GM12878 (cell line): Measurements from ENCODE around the gene CD52. TPM values are rescaled to one million over a fixed set of nuclear protein-coding genes. Genes with fewer than 3 reads are reported as not detected.
A peak's percentile ranks its signal among the peaks of the same experiment; 100 is the strongest.

Experiments used
- ASH2L ChIP-seq: fragments of 300-600, 200-600 bp; sonication (generic); IDR thresholded peaks from 2 replicates; pipeline ENCODE4 v1.6.1; 2017; ENCODE audit warnings: low read depth, mild to moderate bottlenecking, borderline replicate concordance
- BCL11A ChIP-seq: IDR thresholded peaks from 2 replicates; pipeline ENCODE4 v1.6.1; 2011; ENCODE audit warnings: low read depth, low read length
- CEBPB ChIP-seq, 2 experiments: fragments of 150-350 bp in 1 of 2; IDR thresholded peaks; 2 replicates each; pipeline ENCODE4 v1.6.1; 2012 to 2014; ENCODE audit warnings: low read depth in 2 of 2, low read length in 2 of 2, borderline replicate concordance in 1 of 2, inconsistent platforms in 1 of 2
- GATAD2B ChIP-seq: fragments of 450-650 bp; conservative IDR thresholded peaks from 2 replicates; pipeline ENCODE4 v1.6.1; 2017; ENCODE audit warnings: low read depth, mild to moderate bottlenecking, moderate library complexity
- IRF4 ChIP-seq: IDR thresholded peaks from 2 replicates; pipeline ENCODE4 v1.6.1; 2011; ENCODE audit warnings: low read depth, low read length
- LARP7 ChIP-seq: fragments of 450-650 bp; IDR thresholded peaks from 2 replicates; pipeline ENCODE4 v1.6.1; 2017; ENCODE audit warnings: mild to moderate bottlenecking
- MXI1 ChIP-seq: fragments of 150-350 bp; IDR thresholded peaks from 2 replicates; pipeline ENCODE4 v1.6.1; 2011; ENCODE audit warnings: low read depth, mild to moderate bottlenecking, inconsistent platforms, low read length, improper control_type of control experiment
- NFYA ChIP-seq: IDR thresholded peaks from 2 replicates; pipeline ENCODE4 v1.6.1; 2011; ENCODE audit warnings: low read depth, mild to moderate bottlenecking, low read length, improper control_type of control experiment, borderline replicate concordance
- NR2F1 ChIP-seq: fragments of 450-650 bp; conservative IDR thresholded peaks from 2 replicates; pipeline ENCODE4 v1.6.1; 2017; ENCODE audit warnings: mild to moderate bottlenecking
- PML ChIP-seq: IDR thresholded peaks from 2 replicates; pipeline ENCODE4 v1.6.1; 2012; ENCODE audit warnings: low read length, inconsistent platforms
- POLR2A ChIP-seq: IDR thresholded peaks from 2 replicates; pipeline ENCODE4 v1.6.1; 2011; ENCODE audit warnings: low read depth, mild to moderate bottlenecking, low read length
- POLR2AphosphoS2 ChIP-seq: IDR thresholded peaks from 2 replicates; pipeline ENCODE4 v1.6.1; 2011; ENCODE audit warnings: low read depth, mild to moderate bottlenecking, low read length, improper control_type of control experiment, moderate library complexity
- POU2F2 ChIP-seq: IDR thresholded peaks from 3 replicates; pipeline ENCODE4 v1.6.1; 2011; ENCODE audit warnings: low read depth, mild to moderate bottlenecking, low read length, borderline replicate concordance
- SMARCA5 ChIP-seq: fragments of 450-650 bp; IDR thresholded peaks from 2 replicates; pipeline ENCODE4 v1.6.1; 2017; ENCODE audit warnings: mild to moderate bottlenecking
- STAT1 ChIP-seq: fragments of 450-650 bp; conservative IDR thresholded peaks from 2 replicates; pipeline ENCODE4 v1.6.1; 2014; ENCODE audit warnings: antibody characterized with exemption, mild to moderate bottlenecking
- YY1 ChIP-seq: IDR thresholded peaks from 2 replicates; pipeline ENCODE4 v1.6.1; 2011; ENCODE audit warnings: low read depth, mild to moderate bottlenecking, low read length
- ZNF24 ChIP-seq: fragments of 450-650 bp; IDR thresholded peaks from 2 replicates; pipeline ENCODE4 v1.6.1; 2017; ENCODE audit warnings: antibody characterized with exemption, mild to moderate bottlenecking
- polyA plus RNA-seq, 11 experiments: library from polyadenylated mRNA; depleted of rRNA in 4 of 11; unstranded in 6 of 11; stranded (reverse) in 5 of 11; fragments of >200 nt; fragmentation: Nextera tagmentation in 4 of 11; fragmentation: Illumina TruSeq in 1 of 11; extraction: Ambion mirVana in 4 of 11; extraction: Trizol in 1 of 11; gene quantifications; 1 replicate in 1 of 11; 2 replicates in 10 of 11; pipeline versions ENCODE4 v1.2.1 to v1.2.3, GENCODE V29; 2011 to 2016; ENCODE audit warnings: inconsistent platforms in 2 of 11, missing spikeins in 2 of 11, low read depth in 1 of 11
- total RNA-seq, 4 experiments: library from RNA; depleted of rRNA in 3 of 4; stranded (reverse); fragments of >200 nt in 3 of 4; fragmentation: Illumina TruSeq in 1 of 4; extraction: Trizol in 1 of 4; gene quantifications; 2 replicates each; pipeline versions ENCODE4 v1.2.1 to v1.2.3, GENCODE V29; 2013 to 2021
- TF ChIP-seq, protein P1 (sequence below): IDR thresholded peaks from 2 replicates; pipeline ENCODE4 v1.6.1; 2011; ENCODE audit warnings: low read depth, low read length, improper control_type of control experiment, borderline replicate concordance
- TF ChIP-seq, protein P2 (sequence below): fragments of 450-650 bp; IDR thresholded peaks from 2 replicates; pipeline ENCODE4 v1.6.1; 2016; ENCODE audit warnings: mild to moderate bottlenecking
- TF ChIP-seq, protein P3 (sequence below): fragments of 450-650 bp; IDR thresholded peaks from 2 replicates; pipeline ENCODE4 v1.6.1; 2017; ENCODE audit warnings: mild to moderate bottlenecking, moderate library complexity
- TF ChIP-seq, protein P4 (sequence below): fragments of 450-650 bp; IDR thresholded peaks from 2 replicates; pipeline ENCODE4 v1.6.1; 2016; ENCODE audit warnings: mild to moderate bottlenecking, moderate library complexity, borderline replicate concordance

The CD52 gene
- total and polyA plus RNA-seq, 10 of the 15 experiments (the other 5 are each of a cell fraction or from before 2014, with no cell fraction given), result 237 to 2,736 (median 532) TPM

DNA sequence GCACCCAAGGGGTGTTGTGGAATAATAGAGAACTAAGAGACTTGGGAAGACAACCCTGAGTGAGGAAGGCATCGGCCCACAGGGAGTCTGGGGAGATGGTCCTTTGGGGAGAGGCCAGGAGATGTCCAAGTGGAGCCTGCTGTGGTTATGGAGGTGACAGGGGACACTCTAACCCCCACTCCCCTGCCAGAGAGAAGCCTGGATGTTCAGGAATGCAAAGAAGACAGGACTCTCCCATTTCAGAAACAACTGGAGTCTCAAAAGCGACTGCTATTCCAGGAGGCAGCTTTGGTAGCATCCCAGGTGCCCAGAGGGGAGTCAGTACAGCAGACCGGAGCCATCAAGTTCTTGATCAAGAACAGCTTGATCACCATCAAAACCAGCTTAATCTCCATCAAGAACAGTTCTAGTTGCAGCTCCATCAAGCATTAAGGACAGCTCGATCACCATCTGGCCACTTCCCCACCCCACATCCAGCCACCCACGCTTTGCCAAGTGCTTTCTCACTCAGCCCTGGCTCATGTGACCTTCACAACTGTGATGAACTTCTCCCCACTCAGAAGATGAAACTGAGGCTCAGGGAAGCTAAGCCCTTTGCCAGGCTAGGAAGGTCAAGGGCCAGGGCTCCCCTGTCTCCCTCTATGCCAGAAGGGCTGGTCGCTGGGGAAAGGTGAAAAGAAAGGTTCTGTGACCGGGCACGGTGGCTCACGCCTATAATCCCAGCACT, 743 bp downstream of the CD52 start (continued):
- TF ChIP-seq NFYA, result no peak
- TF ChIP-seq CEBPB (IDR thresholded peaks at IDR 0.05; ENCODE audit: borderline replicate concordance in 1 of 2, low read depth in 2 of 2, low read length in 2 of 2), result no peak
- no peak for TF ChIP-seq BCL11A
- 0 out of 2 replicates have a peak, but pooled peaks have one; percentile 39 for TF ChIP-seq POLR2AphosphoS2
- TF ChIP-seq, protein P1, sequence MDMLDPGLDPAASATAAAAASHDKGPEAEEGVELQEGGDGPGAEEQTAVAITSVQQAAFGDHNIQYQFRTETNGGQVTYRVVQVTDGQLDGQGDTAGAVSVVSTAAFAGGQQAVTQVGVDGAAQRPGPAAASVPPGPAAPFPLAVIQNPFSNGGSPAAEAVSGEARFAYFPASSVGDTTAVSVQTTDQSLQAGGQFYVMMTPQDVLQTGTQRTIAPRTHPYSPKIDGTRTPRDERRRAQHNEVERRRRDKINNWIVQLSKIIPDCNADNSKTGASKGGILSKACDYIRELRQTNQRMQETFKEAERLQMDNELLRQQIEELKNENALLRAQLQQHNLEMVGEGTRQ, result peak; percentile 47
- TF ChIP-seq, protein P2, sequence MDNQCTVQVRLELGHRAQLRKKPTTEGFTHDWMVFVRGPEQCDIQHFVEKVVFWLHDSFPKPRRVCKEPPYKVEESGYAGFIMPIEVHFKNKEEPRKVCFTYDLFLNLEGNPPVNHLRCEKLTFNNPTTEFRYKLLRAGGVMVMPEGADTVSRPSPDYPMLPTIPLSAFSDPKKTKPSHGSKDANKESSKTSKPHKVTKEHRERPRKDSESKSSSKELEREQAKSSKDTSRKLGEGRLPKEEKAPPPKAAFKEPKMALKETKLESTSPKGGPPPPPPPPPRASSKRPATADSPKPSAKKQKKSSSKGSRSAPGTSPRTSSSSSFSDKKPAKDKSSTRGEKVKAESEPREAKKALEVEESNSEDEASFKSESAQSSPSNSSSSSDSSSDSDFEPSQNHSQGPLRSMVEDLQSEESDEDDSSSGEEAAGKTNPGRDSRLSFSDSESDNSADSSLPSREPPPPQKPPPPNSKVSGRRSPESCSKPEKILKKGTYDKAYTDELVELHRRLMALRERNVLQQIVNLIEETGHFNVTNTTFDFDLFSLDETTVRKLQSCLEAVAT, result no peak
- TF ChIP-seq, protein P3, sequence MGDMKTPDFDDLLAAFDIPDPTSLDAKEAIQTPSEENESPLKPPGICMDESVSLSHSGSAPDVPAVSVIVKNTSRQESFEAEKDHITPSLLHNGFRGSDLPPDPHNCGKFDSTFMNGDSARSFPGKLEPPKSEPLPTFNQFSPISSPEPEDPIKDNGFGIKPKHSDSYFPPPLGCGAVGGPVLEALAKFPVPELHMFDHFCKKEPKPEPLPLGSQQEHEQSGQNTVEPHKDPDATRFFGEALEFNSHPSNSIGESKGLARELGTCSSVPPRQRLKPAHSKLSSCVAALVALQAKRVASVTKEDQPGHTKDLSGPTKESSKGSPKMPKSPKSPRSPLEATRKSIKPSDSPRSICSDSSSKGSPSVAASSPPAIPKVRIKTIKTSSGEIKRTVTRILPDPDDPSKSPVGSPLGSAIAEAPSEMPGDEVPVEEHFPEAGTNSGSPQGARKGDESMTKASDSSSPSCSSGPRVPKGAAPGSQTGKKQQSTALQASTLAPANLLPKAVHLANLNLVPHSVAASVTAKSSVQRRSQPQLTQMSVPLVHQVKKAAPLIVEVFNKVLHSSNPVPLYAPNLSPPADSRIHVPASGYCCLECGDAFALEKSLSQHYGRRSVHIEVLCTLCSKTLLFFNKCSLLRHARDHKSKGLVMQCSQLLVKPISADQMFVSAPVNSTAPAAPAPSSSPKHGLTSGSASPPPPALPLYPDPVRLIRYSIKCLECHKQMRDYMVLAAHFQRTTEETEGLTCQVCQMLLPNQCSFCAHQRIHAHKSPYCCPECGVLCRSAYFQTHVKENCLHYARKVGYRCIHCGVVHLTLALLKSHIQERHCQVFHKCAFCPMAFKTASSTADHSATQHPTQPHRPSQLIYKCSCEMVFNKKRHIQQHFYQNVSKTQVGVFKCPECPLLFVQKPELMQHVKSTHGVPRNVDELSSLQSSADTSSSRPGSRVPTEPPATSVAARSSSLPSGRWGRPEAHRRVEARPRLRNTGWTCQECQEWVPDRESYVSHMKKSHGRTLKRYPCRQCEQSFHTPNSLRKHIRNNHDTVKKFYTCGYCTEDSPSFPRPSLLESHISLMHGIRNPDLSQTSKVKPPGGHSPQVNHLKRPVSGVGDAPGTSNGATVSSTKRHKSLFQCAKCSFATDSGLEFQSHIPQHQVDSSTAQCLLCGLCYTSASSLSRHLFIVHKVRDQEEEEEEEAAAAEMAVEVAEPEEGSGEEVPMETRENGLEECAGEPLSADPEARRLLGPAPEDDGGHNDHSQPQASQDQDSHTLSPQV, result no peak
- TF ChIP-seq POU2F2, result no peak
- no peak for TF ChIP-seq SMARCA5
- TF ChIP-seq ASH2L, result no peak
- TF ChIP-seq STAT1, result no peak
- TF ChIP-seq LARP7, result no peak
- TF ChIP-seq GATAD2B, result peak; percentile 46; the same call in 1 of the 2 replicates
- TF ChIP-seq, protein P4, sequence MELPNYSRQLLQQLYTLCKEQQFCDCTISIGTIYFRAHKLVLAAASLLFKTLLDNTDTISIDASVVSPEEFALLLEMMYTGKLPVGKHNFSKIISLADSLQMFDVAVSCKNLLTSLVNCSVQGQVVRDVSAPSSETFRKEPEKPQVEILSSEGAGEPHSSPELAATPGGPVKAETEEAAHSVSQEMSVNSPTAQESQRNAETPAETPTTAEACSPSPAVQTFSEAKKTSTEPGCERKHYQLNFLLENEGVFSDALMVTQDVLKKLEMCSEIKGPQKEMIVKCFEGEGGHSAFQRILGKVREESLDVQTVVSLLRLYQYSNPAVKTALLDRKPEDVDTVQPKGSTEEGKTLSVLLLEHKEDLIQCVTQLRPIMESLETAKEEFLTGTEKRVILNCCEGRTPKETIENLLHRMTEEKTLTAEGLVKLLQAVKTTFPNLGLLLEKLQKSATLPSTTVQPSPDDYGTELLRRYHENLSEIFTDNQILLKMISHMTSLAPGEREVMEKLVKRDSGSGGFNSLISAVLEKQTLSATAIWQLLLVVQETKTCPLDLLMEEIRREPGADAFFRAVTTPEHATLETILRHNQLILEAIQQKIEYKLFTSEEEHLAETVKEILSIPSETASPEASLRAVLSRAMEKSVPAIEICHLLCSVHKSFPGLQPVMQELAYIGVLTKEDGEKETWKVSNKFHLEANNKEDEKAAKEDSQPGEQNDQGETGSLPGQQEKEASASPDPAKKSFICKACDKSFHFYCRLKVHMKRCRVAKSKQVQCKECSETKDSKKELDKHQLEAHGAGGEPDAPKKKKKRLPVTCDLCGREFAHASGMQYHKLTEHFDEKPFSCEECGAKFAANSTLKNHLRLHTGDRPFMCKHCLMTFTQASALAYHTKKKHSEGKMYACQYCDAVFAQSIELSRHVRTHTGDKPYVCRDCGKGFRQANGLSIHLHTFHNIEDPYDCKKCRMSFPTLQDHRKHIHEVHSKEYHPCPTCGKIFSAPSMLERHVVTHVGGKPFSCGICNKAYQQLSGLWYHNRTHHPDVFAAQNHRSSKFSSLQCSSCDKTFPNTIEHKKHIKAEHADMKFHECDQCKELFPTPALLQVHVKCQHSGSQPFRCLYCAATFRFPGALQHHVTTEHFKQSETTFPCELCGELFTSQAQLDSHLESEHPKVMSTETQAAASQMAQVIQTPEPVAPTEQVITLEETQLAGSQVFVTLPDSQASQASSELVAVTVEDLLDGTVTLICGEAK, result no peak
- TF ChIP-seq ZNF24, result no peak
- peak; percentile 8; the same call in 1 of the 2 replicates for TF ChIP-seq PML
- peak; percentile 19; the same call in 1 of the 2 replicates for TF ChIP-seq YY1
- TF ChIP-seq POLR2A, result peak; percentile 44
- 0 out of 2 replicates have a peak, but pooled peaks have one; percentile 19 for TF ChIP-seq MXI1
- peak; percentile 77; the same call in 1 of the 2 replicates for TF ChIP-seq NR2F1
- 0 out of 2 replicates have a peak, but pooled peaks have one; percentile 26 for TF ChIP-seq IRF4
